Pulmonary artery endothelial cell (primary cell): ENCODE results near the gene MYEOV. TPM values are rescaled to one million over a fixed set of nuclear protein-coding genes. Genes with fewer than 3 reads are reported as not detected.
A peak's percentile ranks its signal among the peaks of the same experiment; 100 is the strongest.

ENCODE experiments used
- DNase-seq: peaks from one replicate; pipeline ENCODE4 v3.0.0-alpha.2; 2011; ENCODE audit warnings: low read depth, low spot score
- total RNA-seq: library from RNA; depleted of rRNA; stranded (reverse); fragments of >200 nt; gene quantifications from 2 replicates; pipeline ENCODE4 v1.2.3, GENCODE V29; 2014

Gene MYEOV
- total RNA-seq, 1 donor from 2014 or later, result 1.1 TPM

DNA sequence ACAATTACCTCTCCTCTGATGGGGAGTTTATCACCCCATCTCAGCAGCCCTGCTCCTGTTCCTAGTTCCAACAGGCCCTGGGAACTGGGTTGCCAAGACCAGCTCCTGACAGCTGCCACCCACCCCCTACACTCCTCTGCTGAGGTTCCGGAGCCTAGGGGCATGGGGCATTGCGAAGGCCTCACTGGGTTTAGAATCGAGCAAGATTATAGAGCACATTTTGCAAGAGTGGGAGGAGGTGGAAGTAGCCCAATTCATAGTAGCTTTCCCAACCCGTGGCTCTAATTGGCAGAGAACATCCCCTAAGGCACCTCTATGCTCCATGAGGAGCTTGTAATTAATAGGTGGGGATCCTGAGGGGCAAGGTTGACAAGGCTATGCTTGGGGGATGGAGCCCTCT, 23.0 kb downstream of the MYEOV start:
- no peak for DNase-seq

DNA sequence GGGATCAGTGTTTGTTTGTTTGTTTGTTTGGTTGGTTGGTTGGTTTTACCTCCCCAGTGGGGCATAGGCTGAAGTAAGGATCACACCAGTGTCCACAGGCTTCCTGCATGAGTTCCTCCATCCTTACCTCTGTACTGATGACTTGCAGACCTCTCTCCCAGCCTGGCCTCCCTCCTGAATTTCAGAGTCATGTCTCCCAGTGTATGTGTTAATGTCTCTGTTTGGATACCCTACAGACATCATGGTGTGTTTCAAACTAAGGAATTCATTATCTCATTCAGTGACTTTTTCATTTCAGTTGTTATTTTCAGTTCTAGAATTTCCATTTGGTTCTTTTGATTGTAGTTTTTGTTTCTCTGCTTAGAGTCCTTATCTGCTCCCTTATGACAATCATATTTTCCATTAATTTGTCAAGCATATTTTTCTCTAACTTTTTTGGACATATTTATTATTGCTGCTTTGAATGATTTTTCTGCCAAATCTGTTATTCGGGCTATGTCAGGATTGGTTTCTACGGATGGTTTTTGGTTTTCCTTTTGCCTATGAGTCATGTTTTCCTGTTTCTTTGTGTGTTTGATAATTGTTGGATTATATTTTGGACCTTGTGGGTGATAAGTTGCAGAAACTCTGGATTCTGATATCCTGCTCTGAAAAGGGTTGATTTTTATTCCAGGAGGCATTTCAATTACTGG, 23.6 kb downstream of the MYEOV start:
- DNase-seq, result no peak

DNA sequence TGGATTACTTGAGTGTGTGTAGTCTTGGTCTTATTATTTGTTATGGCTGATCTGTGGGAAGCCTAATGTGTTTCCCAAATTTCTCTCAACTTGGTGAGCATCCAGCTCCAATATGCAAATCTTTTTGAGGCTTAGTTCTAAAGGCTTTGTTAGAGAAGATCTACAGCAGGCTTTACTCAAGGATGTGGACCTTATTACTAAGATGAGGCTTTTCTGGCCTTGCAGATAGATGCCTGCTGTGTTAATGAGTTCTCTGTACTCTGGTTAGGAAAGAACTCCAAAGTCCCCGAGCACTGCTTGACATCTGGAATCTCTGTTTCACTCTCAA, 24.1 kb downstream of the MYEOV start:
- no peak for DNase-seq

DNA sequence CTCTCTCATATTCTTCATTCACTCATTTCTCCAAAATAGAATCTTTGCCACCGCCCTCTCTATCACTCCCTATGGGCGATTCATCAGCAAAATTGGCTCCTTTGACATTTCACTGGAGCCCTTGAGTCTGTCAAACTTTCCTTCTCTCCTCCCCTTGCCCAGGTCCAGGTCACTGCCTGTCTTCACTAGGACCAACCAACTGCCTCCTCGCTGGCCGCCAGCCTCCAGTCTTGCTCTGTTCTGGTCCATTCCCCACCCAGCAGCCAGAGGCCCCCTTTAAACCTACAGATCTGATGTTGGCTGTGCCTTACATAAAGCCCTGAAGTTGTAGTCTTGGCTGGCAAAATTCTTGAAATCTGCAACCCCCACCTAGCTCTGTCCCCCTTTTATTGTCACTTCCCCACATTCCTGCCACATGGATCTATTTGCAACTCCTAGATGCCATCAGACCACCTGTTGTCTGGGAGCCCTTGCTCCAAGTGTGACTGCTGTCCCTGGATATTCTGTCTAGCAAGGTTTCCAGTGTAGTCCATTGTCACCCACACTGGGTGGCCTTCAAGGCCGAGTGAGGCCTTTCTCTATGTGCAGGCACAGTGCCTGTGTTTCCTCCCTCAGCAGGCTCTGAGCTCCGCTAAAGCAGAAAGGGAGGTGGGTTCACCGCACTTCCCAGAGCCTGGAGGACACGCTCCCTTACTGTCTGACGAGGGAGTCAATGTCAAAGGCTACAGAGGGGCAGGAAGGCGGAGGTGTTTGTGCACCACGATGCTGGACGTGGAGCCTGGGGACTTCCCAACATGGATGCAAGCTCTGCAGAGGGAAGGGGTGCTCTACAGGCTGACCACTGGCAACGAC, 25.5 kb downstream of the MYEOV start:
- DNase-seq, result no peak

DNA sequence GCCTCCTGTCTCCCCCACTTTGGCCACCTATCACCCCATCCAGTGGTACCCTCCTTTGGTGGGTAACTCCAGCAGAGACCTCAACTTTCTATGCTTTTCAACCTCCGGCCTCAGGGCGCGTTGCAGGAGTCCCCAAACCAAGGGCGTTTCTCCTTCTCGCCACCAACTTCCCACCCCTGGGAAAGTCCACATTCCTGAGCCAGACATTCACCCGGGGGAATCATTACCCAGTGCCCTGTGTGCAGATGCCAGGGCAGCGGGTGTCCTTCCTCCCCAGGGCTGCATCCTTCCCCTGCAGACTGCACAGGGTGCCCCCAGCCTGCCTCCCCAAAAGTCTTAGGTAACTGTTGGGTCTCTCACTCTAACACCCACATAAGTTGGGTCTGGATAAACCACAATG, 26.4 kb downstream of the MYEOV start:
- DNase-seq, result no peak

DNA sequence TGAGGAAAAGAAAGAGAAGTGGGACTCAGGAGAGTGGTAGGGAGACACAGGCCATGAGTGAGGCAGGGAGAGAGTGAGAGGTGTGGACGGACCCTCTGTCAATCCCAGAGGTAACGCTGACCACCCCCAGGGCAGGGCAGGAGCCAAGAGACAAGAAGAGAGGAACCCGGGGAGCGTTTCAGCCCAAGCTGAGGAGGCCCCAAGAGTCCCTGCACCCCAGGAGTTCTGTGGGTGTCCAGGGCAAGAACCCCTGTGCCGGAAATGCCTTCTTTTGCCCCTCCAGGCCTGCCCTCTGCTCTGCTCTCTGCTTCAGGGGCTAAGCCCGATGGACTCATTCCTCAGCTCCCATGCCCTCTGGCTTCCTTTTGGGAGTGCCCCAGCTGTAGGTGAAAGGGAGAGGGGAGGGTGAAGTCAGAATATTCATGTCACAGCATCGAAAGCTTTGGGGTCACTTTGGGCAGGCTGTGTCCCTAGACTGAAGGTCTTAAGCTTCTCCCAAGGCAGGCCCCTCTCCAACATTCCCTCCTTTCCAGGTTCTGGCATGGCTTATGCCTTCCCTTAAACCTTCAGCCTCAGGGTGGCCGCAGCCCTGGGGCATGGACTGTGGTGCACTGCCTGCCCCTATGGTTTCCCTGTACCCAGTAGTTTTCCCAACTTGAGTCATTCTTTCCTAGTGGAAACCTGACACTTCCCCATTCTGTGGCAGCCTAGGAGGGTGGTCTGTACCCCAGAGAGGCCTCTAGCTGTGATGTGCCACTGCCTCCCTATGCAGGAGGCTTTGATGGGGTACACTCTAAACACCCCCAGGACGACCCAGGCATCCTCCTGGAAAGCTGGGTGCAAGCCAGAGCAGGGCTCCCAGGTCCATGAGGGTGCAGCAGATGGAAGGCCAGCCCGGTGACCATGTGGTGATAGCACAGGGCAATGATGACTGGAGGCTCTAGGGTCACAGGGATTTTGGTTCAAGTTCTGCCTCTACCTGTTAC, 27.1 kb downstream of the MYEOV start:
- no peak for DNase-seq

DNA sequence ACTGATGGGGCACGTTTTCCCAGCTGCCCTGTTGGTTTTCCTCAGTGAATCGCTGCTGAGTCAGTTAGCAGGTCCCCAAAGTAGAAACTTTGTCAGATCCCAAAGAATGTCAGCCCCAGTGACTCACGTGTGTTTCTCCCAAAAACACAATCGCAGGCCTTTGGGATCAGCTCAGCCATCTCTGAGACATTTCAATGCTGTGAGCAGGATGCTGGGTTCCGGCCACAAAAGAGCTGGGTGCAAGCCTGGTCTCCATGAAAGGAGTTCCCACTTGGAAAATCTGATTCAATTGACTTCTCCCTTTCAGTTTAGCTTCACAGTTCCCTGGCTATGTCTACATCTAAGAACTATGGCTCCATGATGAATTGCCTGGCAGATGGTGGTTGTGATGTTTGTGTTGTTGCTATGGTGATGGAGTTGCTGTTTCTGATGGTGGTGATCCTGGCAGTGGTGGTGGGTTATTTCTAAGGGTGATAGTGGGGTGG, 28.0 kb downstream of the MYEOV start:
- DNase-seq, result peak; percentile 51

DNA sequence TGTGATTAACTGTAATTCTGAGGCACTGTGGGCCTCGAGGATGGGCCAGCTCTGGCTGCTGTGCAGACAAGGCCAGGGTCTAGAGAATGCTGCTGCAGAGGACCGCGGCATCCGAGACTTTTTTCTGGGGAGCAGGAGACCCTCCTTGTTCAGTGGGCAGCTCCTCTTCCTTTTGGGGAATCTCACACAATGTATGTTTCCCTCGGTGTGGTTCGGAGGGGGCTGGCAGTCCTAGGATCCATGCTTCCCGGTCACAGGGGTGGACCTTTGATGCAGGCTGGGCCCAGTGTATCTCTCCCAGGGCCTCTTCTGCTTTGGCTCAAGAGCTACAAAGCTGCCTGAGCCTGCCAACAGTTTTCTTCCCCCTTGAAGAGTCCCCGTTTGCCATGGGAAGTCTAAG, 31.5 kb downstream of the MYEOV start:
- no peak for DNase-seq

DNA sequence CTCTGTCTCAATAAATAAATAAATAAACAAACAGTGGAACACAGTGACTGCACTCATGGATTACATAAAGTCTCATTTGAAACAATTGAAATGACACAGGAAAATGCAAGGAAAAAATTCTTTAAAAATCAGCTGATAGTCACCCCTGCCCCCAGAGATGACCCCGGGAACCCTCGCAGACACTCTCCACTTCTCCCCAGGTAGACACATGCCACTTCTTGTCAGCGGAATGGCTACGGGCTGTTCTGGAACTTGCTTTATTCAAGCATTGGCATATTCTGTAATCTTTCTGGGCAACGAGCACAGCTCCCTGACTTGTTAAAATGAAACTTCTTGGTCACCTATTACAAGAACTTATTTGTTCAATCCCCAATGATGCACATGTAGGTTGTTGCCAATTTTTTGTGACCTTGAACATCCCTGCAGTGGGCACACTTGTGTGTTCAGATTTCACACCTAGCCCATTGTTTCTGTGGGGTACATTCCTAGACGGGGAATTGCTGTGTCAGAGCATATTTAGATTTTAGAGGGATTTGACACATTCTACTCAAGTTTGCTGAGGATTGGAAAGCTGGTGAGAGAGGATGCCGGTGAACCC, 32.8 kb downstream of the MYEOV start:
- no peak for DNase-seq

DNA sequence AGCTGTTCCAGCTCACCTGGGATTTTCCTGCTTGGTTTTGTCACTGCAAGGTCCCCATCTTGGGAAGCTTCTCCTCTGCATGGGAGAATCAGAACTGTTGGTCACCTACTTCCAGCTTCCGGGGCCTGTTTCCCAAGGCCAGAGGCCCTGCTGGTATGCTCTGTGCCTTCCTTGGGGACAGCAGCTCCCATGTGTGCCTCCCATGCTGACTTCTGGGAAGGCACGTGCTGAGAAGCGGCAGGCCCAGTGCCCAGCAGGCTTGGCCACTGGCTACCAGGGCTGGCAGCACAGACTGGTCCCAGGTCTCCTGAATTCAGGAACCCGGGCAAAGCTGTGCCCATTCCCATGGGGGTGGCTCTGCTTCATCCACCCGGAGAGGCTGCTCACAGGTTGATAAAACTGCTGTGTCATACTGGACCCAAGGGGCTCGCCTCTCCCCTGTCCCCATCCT, 33.8 kb downstream of the MYEOV start:
- DNase-seq, result no peak

DNA sequence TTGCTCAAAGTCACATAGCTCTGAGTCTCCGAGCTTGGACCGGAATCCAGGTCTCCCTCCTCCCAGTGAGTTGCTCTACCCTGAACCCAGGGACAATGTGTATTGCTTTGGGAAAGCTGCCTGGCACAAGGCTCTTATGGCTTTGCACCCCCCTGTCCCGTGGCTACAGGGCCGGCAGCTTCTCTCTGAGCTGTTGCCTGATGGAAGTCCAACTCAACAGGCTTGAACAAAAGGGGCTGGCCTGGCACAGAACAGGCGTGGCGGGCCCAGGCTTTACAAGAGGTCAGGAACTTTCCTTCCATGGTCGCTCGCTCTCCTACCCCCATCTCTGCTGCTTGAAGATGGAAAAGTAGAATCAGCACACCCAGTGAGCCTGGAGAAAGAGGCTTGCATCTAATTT, 34.3 kb downstream of the MYEOV start:
- no peak for DNase-seq

DNA sequence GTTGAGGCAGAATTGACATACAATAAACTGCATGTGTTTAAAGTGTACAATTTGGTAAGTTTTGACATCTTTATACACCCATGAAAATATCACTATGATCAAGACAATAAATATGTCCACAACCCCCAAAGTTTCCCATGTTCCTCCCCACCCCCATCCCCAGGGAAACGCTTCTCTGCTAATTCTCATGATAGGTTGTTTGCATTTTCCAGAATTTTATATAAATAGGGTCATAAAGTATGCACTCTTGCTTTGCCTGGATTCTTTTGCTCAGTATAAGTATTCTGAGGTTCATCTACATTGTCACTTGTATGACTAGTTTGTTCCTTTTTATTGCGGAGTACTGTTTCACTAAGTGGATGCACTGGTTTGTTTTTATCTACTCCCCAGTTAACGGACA, 35.6 kb downstream of the MYEOV start:
- DNase-seq, result no peak

DNA sequence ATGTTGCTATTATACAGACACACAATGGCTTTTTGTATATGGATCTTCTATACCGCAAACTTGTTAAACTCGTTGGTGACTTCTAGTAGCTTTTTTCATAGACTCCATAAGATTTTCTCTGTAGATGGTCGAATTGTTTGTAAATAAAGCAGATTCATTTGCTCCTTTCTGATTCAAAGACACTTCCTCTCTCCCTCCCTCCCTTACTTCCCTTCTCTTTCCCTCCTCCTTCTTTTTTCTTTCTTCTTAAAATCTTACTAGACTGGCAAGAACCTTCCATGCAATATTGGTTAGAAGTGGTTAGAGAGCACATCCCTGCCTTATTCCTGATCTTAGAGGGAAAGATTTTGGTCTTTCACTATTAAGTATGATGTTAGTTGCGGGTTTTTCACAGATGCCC, 36.4 kb downstream of the MYEOV start:
- DNase-seq, result no peak

DNA sequence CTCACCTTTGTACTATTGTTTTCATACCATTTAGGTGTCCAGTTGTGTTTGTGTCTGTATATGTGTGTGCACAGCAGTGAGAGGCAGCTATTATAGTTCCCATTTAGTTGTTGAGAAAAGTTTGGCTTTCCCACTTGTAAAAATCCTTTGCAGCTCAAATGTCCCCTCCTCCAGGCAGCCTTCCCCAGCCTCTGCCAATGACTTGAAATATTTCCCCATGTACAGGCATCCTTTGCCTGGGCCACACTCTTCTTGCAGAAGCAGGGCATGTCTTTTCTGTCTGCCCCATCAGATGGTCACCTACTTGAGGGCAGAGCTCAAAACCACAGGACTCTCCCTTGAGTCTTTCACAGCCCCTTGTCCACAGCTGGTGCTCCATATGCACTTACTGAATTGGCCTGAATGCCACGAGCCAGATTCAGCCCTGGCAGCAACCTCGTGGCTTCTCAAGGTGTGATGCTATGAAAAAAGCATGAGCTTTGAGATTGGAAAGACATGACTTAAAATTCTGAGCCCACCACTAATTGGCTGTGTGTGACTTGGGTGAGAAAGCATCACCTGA, 39.3 kb downstream of the MYEOV start:
- no peak for DNase-seq

DNA sequence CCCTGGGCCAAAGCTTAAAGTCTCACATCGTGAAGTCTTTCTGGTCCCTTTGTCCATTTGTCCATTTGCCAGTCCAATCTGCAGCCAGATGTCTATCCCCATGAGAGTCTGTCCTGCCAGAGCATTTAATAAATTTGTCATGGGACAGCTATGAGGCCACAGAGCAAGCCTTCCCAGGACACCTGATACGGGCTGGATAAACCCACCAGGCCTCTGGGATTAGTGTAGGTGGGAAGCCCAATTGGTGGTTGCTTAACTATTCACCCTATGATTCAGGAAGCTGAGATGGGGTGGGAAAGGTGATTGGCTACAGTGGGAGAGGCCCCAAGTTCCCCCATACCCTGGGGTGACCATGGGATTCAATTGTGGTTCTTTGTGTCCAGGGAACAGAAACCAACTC, 39.9 kb downstream of the MYEOV start:
- DNase-seq, result no peak

DNA sequence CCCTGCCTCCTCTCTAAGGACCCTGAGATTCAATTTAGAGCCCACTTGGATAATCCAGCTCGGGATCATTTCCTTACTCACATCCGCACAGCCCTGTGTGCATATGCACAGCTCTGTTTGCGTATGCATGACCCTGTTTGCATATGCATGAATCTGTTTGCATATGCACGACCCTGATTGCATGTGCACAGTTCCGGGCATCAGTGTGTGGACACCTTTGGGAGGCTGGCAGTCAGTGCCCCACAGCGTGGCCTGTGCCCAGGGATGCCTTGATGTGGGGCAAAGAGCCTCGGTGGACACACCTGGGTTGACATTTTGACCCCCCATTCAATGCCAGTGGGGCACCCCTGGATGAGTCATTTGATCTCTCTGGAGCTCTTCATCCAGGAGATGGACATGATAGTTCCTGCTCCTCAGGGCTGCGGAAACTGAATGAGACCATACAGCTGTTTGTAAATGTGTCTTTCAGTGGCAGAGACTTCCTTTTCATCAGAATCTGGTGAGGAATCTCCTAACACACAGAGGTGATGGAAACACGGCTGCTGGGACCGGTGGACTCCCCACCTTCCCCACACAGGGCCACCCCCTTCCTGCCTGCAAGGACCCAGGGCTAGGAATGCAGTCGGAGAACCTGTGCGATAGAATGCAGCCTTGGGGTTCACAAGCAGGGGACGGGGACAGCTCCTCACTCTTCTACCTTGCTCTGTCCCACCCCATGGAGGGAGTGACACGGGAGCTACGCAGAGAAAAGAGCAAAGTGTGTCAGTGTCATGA, 41.2 kb downstream of the MYEOV start:
- DNase-seq, result no peak

DNA sequence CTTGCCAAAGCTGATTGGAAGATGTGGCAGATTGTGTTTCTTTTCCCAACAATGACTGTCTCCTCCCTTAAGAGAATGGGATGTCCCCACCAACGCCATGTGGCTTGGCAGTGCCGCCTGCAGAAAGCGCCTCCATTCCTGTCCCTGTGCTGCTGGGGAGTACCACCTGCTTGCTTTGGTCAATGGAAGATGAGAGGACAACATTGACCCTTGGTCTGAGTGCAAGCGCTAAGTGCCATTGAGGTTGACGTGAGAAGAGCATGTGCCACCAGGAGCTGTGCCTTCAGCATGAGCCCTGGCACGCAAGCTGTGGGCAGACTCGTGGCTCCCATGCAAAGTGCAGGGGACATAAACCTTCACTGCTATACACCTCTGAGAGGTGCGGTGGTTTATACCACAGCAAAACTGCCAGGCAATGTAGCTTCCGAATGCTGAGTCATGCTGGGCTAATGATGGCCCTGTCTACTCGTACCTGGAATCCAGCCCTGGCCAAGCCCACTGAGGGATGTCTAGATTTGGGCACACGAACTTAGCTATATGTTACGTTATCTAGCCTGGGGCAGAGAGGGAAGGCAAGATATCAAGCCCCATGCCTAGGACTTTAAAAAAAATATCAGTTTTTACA, 41.9 kb downstream of the MYEOV start:
- no peak for DNase-seq

DNA sequence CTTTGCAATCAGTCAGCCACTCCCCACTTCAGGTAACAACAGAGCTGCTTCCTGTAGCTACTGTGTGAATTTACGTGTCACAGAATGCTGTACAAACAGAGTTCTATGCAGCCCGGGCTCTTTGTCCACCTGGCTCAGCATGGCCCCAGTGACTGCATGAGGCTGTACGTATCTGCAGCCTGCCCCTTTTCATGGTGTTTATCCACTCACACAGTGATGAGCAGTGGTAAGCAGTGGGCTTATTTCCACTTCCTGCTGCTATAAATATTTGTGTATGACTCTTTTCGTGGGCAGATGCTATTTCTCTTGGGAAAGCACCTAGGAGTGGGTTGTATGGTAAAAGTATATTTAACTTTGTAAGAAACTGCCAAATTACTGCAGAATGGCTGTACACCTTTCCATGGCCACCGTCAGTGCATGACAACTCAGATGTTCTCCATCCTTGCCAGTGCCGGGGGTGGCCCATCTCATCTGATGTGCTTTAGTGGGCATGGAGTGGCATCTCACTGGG, 43.3 kb downstream of the MYEOV start:
- no peak for DNase-seq

DNA sequence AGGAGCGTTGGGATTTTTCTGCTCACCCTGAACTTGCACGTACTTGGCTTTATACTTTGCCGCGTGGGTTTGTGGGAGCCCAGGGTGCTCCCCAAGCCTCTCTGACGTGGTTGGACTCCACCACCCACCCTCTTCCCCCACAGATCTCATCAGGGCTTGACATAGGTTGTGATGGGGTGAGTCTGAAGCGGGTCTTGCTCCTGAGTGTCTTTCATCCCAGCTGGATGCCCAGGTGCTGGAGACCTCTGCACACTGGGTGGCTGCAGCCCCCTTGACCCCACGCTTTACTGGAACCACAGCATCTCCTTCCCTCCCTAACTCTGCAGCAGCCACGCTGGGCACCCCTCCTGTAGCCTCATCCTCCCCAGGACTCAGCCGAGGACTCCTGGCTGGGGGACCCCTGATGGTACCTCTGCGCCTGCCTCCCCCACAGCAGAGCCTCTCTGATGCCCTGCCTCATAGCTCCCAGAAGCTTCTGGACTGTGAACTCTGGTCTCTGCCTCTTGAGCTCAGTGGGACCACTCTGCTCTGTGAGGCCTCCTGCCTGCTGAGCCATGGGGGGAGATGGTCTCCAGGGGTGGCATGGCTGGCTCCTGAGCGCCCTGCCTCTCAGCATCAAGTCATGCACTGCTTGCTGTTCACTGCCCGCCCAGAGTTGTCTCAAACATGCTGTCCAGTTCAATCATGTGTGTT, 45.2 kb downstream of the MYEOV start:
- no peak for DNase-seq
